Testis (tissue), 2 donors: ENCODE measurements around the gene ZNF473.

Experiments used
- CTCF ChIP-seq, 3 experiments: fragments of 450-650 bp in 2 of 3; fragments of 200-600 bp in 1 of 3; sonication (generic) in 1 of 3; IDR thresholded peaks; one replicate each; pipeline ENCODE4 v1.5.1; 2016 to 2019; ENCODE audit warnings: antibody characterized with exemption in 3 of 3, mild to moderate bottlenecking in 2 of 3, moderate library complexity in 1 of 3
- POLR2A ChIP-seq: fragments of 450-650 bp; IDR thresholded peaks from one replicate; pipeline ENCODE4 v1.6.1; 2017; ENCODE audit warnings: antibody characterized with exemption, mild to moderate bottlenecking, moderate library complexity

GRCh38 chr19:50058425-50058824, 32.6 kb downstream of the ZNF473 start:
- TF ChIP-seq POLR2A (no peak), CTCF (IDR thresholded peaks at IDR 0.05) (no peak)
